Skeletal muscle cell (primary cell): ENCODE measurements around the gene RHBDF2.
A peak's percentile ranks its signal among the peaks of the same experiment; 100 is the strongest.
"Not testable (repeated sequence)": the region's sequence is repeated elsewhere in the genome, so short reads cannot be mapped to it uniquely, and the experiment has no call there.

Experiments
- DNase-seq: peaks from one replicate; pipeline ENCODE4 v3.0.0-alpha.2; 2010; ENCODE audit warnings: low read depth
- H3K4me3 ChIP-seq: 2 replicates; pipeline ENCODE4 v1.5.1; 2011; ENCODE audit warnings: low read depth, mild to moderate bottlenecking, control low read depth, low read length, moderate library complexity

The RHBDF2 gene

GRCh38 chr17:76538941-76539570, 37.8 kb upstream of the RHBDF2 start:
- H3K4me3 ChIP-seq, result no peak overlapping the region
- DNase-seq, result no peak

- peak overlapping the region; percentile 55 for H3K4me3 ChIP-seq
These were observed 37.2 kb upstream of the RHBDF2 start for GRCh38 chr17:76538281-76538931.

GRCh38 chr17:76537578-76538280, 36.5 kb upstream of the RHBDF2 start, which contains the start of gene CYGB:
Gene CYGB (minus strand): TSS chr17:76537709. CDS start chr17:76537542, 167 bp downstream.
- no peak for DNase-seq
- H3K4me3 ChIP-seq, result peak within 1 kb of the TSS; percentile 55

More at GRCh38 chr17:76538281-76538931, 37.2 kb upstream of the RHBDF2 start:
- no peak for DNase-seq

GRCh38 chr17:76537288-76537577, 36.0 kb upstream of the RHBDF2 start:
- H3K4me3 ChIP-seq, result peak overlapping the region; percentile 55
- no peak for DNase-seq

GRCh38 chr17:76536511-76537287, 35.5 kb upstream of the RHBDF2 start:
- DNase-seq, result no peak
- H3K4me3 ChIP-seq, result peak overlapping the region; percentile 55

GRCh38 chr17:76535788-76536510, 34.7 kb upstream of the RHBDF2 start:
- peak overlapping the region; percentile 55 for H3K4me3 ChIP-seq
- DNase-seq, result no peak

GRCh38 chr17:76534831-76535732, 33.9 kb upstream of the RHBDF2 start:
- DNase-seq, result no peak

GRCh38 chr17:76533640-76534359, 32.6 kb upstream of the RHBDF2 start:
- H3K4me3 ChIP-seq, DNase-seq: not testable (repeated sequence)

More at GRCh38 chr17:76534831-76535732, 33.9 kb upstream of the RHBDF2 start:
- no peak overlapping the region for H3K4me3 ChIP-seq

GRCh38 chr17:76532072-76532651, 30.9 kb upstream of the RHBDF2 start:
- H3K4me3 ChIP-seq, result no peak overlapping the region
- DNase-seq, result no peak

- no peak for DNase-seq
- no peak overlapping the region for H3K4me3 ChIP-seq
These were observed 30.3 kb upstream of the RHBDF2 start for GRCh38 chr17:76531486-76532038.

- H3K4me3 ChIP-seq, result no peak overlapping the region
- DNase-seq, result no peak
These were observed 29.7 kb upstream of the RHBDF2 start for GRCh38 chr17:76530811-76531485.

- H3K4me3 ChIP-seq, result no peak overlapping the region
- peak; percentile 75 for DNase-seq
These were observed 29.0 kb upstream of the RHBDF2 start for GRCh38 chr17:76530095-76530723.

GRCh38 chr17:76529224-76530094, 28.2 kb upstream of the RHBDF2 start:
- H3K4me3 ChIP-seq, result no peak overlapping the region

GRCh38 chr17:76528528-76529223, 27.5 kb upstream of the RHBDF2 start:
- no peak for DNase-seq
- H3K4me3 ChIP-seq, result no peak overlapping the region

More at GRCh38 chr17:76529224-76530094, 28.2 kb upstream of the RHBDF2 start:
- peak; percentile 83 for DNase-seq

- H3K4me3 ChIP-seq, result no peak overlapping the region
- DNase-seq, result no peak
These were observed 26.9 kb upstream of the RHBDF2 start for GRCh38 chr17:76528156-76528527.
